Naive B cell (primary cell): ENCODE measurements around the gene ARID3B. TPM values are rescaled to one million over a fixed set of nuclear protein-coding genes. Genes with fewer than 3 reads are reported as not detected.

Experiments used
- ATAC-seq, 2 donors: fragments of 150-1000 bp; cut with Tn5 transposase; 2 replicates each; pipeline ENCODE4 v1.10.0; 2021; ENCODE audit warnings: low read depth in 2 of 2, mild to moderate bottlenecking in 2 of 2, moderate library complexity in 2 of 2
- DNase-seq: peaks from one replicate; pipeline ENCODE4 v3.0.0; 2022
- H3K27ac Mint-ChIP-seq, 6 donors: one replicate each; pipeline ENCODE4 v1.8.0; 2020 to 2022; ENCODE audit warnings: mild to moderate bottlenecking in 6 of 6, mixed read lengths in 6 of 6, moderate library complexity in 5 of 6, inconsistent platforms in 2 of 6
- H3K27me3 Mint-ChIP-seq, 3 donors: one replicate each; pipeline ENCODE4 v1.8.0; 2021 to 2022; ENCODE audit warnings: mixed read lengths in 3 of 3, mild to moderate bottlenecking in 1 of 3
- H3K36me3 Mint-ChIP-seq, 2 donors: one replicate each; pipeline ENCODE4 v1.8.0; 2020 to 2022; ENCODE audit warnings: mixed read lengths in 2 of 2, inconsistent platforms in 1 of 2, mild to moderate bottlenecking in 1 of 2
- H3K4me1 Mint-ChIP-seq, 3 donors: one replicate each; pipeline ENCODE4 v1.8.0; 2020 to 2022; ENCODE audit warnings: mixed read lengths in 3 of 3, inconsistent platforms in 1 of 3, mild to moderate bottlenecking in 1 of 3, moderate library complexity in 1 of 3
- H3K4me3 Mint-ChIP-seq, 8 donors: one replicate each; pipeline ENCODE4 v1.8.0; 2020 to 2022; ENCODE audit warnings: mild to moderate bottlenecking in 8 of 8, mixed read lengths in 8 of 8, moderate library complexity in 8 of 8, inconsistent platforms in 2 of 8
- H3K9me3 Mint-ChIP-seq, 7 donors: one replicate each; pipeline ENCODE4 v1.8.0; 2020 to 2022; ENCODE audit warnings: mixed read lengths in 7 of 7, mild to moderate bottlenecking in 5 of 7, inconsistent platforms in 2 of 7, moderate library complexity in 1 of 7
- polyA plus RNA-seq, 6 donors: library from polyadenylated mRNA; unstranded; fragments of 300-500 nt; fragmentation: Illumina TruSeq; gene quantifications; one replicate each; pipeline ENCODE4 v1.2.3, GENCODE V29; 2021; ENCODE audit warnings: low read depth in 6 of 6

The ARID3B gene
- polyA plus RNA-seq, 6 donors from 2014 or later: 3.0 to 13.6 (median 5.4) TPM

DNA sequence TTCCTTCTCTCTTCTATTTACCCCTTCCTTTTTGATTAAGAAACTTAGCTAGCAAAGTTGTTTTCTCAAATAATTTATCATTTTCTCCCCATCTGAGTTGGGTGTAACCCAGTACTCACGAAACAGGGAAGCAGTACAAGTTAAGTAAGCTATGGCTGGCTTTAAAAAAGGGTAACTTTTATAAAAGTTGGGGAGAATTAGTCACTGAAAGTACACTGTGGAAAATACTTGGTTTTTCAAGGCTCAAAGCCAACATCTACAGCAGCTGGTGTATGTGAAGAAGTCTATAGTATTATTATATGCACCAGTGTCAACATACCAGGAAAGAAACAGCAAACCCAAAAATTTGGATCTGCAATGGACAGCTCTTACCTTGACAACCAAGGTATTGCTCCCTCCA is 100.1 kb downstream of the ARID3B start:
- peak overlapping the region in 1 of 6 donors; percentile 16 for H3K27ac Mint-ChIP-seq
- no peaks in the 10 kb centered on the region for H3K27me3 Mint-ChIP-seq
- peaks cover 3 to 6% (median 5%) of the 10 kb centered on the region in 3 donors for H3K4me1 Mint-ChIP-seq
- no peaks in the 10 kb centered on the region for H3K9me3 Mint-ChIP-seq
- ATAC-seq (no peak), DNase-seq (no peak)
- no peak overlapping the region for H3K4me3 Mint-ChIP-seq
- H3K36me3 Mint-ChIP-seq: peaks cover 8 to 25% of the 10 kb centered on the region in 2 donors

GRCh38 chr15:74642348-74642733 is 101.3 kb downstream of the ARID3B start:
- H3K27ac Mint-ChIP-seq: peak overlapping the region in 1 of 6 donors; percentile 18
- peaks cover 0 to 5% (median 4%) of the 10 kb centered on the region in 3 donors for H3K4me1 Mint-ChIP-seq
- no peaks in the 10 kb centered on the region for H3K27me3 Mint-ChIP-seq
- DNase-seq (no peak), ATAC-seq (no peak)
- peaks cover 0 to 22% of the 10 kb centered on the region in 2 donors for H3K36me3 Mint-ChIP-seq
- H3K9me3 Mint-ChIP-seq: no peaks in the 10 kb centered on the region
- no peak overlapping the region for H3K4me3 Mint-ChIP-seq

DNA sequence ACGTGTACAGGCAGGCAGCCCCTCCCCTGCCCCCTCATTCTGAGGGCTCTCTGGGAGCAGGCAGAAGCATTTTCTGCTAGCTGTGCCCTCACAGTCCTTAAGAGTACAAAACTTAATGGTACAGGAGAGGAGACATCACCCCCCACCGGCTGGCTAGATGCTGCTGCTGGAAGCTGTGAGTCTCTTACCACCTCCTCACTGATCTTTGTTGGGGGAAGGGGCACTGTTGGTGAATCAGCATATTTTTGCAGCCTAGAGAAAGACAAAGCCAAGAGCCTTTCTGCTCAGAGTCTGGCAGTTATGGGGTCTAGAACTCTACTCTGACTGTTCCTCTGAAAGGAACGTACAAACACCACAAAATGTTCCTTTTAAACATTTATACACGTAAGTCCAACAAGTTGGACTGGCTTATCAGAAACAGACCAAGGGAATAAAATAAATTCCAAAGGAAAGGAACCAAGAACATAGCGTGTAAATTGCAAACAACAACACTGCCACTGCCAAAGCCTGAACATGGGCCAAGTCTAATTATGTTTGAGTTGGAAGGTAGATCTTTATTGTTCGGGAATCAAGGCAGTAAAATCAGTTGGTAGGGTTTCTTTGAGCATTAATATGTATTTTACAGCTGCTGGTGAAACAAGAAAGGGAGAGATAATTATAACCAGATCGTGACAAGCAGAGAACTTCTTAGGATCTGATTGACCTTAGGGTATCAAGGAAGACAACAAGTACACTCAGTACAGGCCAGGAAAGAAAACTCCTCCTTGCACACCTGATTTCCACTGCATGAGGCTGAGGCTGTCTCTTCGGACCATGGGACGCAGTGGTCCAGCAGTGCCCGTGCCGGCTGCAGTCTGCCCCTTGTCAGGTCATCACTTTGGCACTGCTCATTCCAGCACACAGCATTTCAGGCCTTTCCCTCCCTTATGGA is 102.0 kb downstream of the ARID3B start:
- Mint-ChIP-seq H3K27me3 (no peaks in the 10 kb centered on the region), H3K36me3 (peaks cover 0 to 18% of the 10 kb centered on the region in 2 donors), H3K4me3 (no peak overlapping the region), H3K9me3 (no peaks in the 10 kb centered on the region), H3K4me1 (peaks cover 0 to 5% (median 2%) of the 10 kb centered on the region in 3 donors), H3K27ac (peak overlapping the region in 3 of 6 donors; percentile 25 to 42 (median 31))
- no peak for DNase-seq
- no peak for ATAC-seq

DNA sequence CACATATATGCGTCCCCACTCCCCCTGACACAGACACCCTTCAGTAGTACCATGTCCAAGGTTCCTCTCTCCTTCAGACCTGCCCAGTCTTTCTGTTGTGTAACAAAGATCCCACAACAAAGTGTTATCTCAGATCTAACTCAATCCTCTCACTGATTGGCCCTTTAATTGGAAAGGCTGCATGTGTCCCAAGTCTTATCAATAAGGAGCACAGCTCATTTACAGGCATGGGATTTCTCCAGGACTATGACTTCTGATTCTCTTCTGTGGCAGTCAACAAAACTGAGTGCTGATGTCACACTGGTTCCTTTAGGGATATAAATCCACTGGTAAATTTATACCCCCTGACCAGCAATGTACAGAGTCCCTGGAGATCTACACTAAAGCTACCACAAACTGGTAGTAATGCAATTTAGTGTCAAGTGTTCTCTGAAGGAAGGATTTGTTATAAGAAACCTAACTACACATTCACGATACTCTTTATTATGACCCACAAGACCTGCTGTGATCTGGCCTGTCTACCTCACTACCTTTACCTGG is 102.7 kb downstream of the ARID3B start:
- H3K27ac Mint-ChIP-seq: peak overlapping the region in 3 of 6 donors; percentile 31 to 42 (median 34)
- H3K9me3 Mint-ChIP-seq: no peaks in the 10 kb centered on the region
- no peaks in the 10 kb centered on the region for H3K27me3 Mint-ChIP-seq
- H3K36me3 Mint-ChIP-seq: peaks cover 0 to 12% of the 10 kb centered on the region in 2 donors
- peaks cover 0 to 5% (median 3%) of the 10 kb centered on the region in 3 donors for H3K4me1 Mint-ChIP-seq
- no peak for DNase-seq
- no peak for ATAC-seq
- no peak overlapping the region for H3K4me3 Mint-ChIP-seq

DNA sequence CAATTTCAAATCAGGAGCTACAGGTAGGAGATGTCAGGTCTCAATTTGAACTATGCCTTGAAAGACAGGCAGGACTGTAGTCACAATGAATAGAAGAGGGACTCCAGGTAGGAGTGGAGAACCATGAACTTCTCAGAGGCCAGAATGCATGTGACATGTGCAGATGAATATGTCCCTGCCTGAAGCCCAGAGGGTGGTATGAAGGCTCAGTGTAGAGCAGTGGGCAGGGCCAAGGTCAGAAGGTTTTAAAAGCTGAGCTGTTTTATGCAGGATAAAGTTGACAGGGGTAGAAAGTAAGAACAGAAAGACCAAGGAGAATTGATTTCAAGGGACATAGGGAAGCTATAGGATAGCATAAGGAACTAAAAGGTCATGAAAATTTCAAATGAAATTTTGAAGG is 105.5 kb downstream of the ARID3B start:
- Mint-ChIP-seq H3K4me3 (no peak overlapping the region), H3K4me1 (peaks cover 10 to 11% (median 11%) of the 10 kb centered on the region in 3 donors), H3K27me3 (no peaks in the 10 kb centered on the region), H3K36me3 (peaks cover 0 to 5% of the 10 kb centered on the region in 2 donors), H3K27ac (peak overlapping the region in 2 of 6 donors; percentile 1 to 12), H3K9me3 (no peaks in the 10 kb centered on the region)
- ATAC-seq (no peak), DNase-seq (no peak)

Other genes starting within 250 kb of the ARID3B start
- not detected for gene CYP11A1, start 173.6 kb upstream of the ARID3B start, polyA plus RNA-seq
- 1 to 10 TPM in 2 of 6 donors, under 1 TPM in 3, not detected in 1; 0.10 to 1.5 (median 0.62) TPM for gene SEMA7A, start 107.3 kb upstream of the ARID3B start, polyA plus RNA-seq
- gene UBL7, start 80.1 kb upstream of the ARID3B start, polyA plus RNA-seq: 100 to 1,000 TPM; 113 to 143 (median 134) TPM
- 100 to 1,000 TPM in 1 of 6 donors, 10 to 100 TPM in 5; 53.1 to 118 (median 61.9) TPM for gene CLK3, start 74.6 kb downstream of the ARID3B start, polyA plus RNA-seq
- gene EDC3, start 154.8 kb downstream of the ARID3B start, polyA plus RNA-seq: 10 to 100 TPM; 14.4 to 30.1 (median 24.1) TPM
- not detected for gene CYP1A1, start 184.3 kb downstream of the ARID3B start, polyA plus RNA-seq
- not detected for gene CYP1A2, start 207.6 kb downstream of the ARID3B start, polyA plus RNA-seq
- 100 to 1,000 TPM; 176 to 273 (median 216) TPM for gene CSK, start 240.9 kb downstream of the ARID3B start, polyA plus RNA-seq